Fibroblast of villous mesenchyme (primary cell): Measurements from ENCODE around the gene PARP8. TPM values are rescaled to one million over a fixed set of nuclear protein-coding genes. Genes with fewer than 3 reads are reported as not detected.

Experiments
- DNase-seq: peaks from one replicate; pipeline ENCODE4 v3.0.0-alpha.2; 2010; ENCODE audit warnings: low read depth
- H3K4me3 ChIP-seq: 2 replicates; pipeline ENCODE4 v1.5.1; 2011; ENCODE audit warnings: low read depth, mild to moderate bottlenecking, low read length
- total RNA-seq: library from RNA; depleted of rRNA; stranded (reverse); fragments of >200 nt; gene quantifications from 2 replicates; pipeline ENCODE4 v1.2.3, GENCODE V29; 2012
- TF ChIP-seq, protein P1 (sequence below): IDR thresholded peaks from 2 replicates; pipeline ENCODE4 v1.5.1; 2012; ENCODE audit warnings: low read depth, mild to moderate bottlenecking, low read length; ENCODE audit not compliant: insufficient read depth

The PARP8 gene
- total RNA-seq, 1 donor, result 12.5 TPM

DNA sequence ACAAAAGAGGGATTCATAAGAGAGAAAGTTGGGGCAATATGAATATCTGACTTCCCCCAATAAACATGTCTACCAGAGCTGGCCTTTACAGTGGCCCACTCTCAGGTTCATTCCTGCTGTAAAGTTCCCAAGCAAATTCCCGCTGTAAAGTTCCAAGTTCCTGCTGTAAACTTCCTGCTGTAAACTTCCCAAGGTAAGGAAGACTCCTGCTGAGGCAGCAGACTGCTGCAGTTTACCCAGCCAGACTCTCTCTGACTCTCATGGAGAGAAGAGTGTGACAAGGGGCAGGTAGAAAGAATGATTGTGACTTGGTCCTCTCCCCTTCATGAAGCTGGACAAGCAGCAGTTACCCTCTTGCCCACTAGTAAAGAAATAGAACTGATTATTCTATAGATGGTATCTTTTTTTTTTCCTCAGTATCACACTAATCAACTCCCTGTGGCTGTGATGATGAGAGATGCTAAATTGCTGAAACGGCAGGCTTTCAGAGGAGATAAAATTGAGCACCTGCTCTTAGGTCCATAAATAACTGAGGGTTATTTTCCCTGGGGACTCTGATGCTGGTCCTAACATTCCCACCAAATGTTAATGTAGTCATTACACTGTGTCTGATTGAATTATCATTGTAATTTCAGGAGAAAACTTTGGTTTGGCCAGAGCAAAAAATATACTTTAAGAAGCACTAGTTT lies 220.4 kb downstream of the PARP8 start:
- TF ChIP-seq, protein P1, sequence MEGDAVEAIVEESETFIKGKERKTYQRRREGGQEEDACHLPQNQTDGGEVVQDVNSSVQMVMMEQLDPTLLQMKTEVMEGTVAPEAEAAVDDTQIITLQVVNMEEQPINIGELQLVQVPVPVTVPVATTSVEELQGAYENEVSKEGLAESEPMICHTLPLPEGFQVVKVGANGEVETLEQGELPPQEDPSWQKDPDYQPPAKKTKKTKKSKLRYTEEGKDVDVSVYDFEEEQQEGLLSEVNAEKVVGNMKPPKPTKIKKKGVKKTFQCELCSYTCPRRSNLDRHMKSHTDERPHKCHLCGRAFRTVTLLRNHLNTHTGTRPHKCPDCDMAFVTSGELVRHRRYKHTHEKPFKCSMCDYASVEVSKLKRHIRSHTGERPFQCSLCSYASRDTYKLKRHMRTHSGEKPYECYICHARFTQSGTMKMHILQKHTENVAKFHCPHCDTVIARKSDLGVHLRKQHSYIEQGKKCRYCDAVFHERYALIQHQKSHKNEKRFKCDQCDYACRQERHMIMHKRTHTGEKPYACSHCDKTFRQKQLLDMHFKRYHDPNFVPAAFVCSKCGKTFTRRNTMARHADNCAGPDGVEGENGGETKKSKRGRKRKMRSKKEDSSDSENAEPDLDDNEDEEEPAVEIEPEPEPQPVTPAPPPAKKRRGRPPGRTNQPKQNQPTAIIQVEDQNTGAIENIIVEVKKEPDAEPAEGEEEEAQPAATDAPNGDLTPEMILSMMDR, result no peak
- DNase-seq, result no peak
- no peak overlapping the region for H3K4me3 ChIP-seq

DNA sequence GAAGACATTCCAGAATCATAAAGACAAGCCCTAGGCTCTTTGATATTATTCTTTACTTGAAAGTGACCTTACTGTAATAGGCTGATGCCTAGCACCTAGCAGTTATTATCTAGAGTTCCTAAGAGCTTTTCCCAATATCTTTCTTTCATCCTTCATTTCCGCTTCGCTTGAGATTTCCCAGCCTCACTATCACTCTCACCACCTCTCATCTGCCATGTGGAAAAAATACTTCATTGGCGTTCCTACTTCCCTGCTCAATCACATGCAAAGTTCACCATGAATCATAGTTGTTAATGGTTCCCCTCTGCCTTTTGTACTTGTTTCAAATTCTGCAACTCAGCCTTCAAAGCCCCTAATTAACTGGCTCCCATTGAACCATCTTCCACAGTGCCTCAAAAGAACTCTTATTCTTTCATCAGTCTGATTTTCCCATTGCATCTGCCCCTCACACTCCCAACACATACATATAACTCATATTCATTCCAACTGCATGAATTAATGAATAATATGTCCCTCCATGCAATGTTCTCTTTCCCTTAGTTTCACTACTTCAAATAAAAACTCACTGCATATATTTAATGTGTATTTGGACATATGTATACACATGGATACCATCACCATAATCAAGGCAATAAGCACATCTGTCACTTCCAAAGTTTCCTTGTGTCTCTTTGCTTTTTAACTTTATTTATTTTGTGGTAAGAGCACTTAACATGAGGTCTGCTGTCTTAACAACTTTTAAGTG lies 221.6 kb downstream of the PARP8 start:
- TF ChIP-seq, protein P1, result no peak
- no peak for DNase-seq
- no peak overlapping the region for H3K4me3 ChIP-seq

DNA sequence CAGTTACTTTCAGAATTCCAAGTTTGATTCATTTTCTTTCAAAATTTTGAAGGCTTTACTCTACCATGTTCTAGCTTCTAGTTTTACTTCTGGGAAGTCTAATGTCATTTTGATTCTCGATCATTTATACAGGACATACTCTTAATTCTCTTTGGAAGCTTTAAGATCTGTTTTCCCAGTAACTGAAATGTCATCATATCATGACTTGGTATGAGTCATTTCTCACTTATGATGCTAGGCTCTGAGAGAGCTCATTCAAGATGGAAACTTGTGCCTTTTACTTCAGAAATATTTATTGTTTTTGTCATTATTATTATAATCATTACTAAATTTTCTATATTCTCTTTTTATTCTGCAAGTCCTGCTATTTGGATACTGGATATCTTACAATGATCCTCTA lies 222.3 kb downstream of the PARP8 start:
- no peak overlapping the region for H3K4me3 ChIP-seq
- no peak for DNase-seq
- TF ChIP-seq, protein P1, result no peak

DNA sequence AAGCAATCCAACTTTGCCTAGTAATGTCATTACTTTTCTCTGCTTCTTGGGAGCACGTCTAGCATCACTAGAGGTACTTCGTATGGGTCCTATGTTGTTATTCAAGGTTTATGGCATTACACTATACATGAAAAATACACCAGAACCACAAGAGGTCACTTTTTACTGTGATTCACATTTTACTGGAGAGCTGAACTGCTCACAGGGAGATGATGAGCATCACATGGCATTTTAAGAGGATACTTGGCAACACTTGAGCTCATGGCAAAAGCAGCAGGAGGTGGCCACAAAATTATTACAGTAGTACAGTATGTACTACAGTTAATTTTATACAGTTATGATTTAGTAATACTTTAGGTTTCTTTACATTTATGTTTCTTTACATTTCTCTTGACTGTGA lies 223.4 kb downstream of the PARP8 start:
- DNase-seq, result no peak
- TF ChIP-seq, protein P1, result no peak
- no peak overlapping the region for H3K4me3 ChIP-seq

Other genes with a start within 250 kb of the PARP8 start
- gene EMB, start 225.3 kb upstream of the PARP8 start, total RNA-seq, result 0.86 and 0.97 TPM in 2 replicates